Endothelial cell (in vitro differentiated cells): ENCODE data around the gene GADL1. TPM values are rescaled to one million over a fixed set of nuclear protein-coding genes. Genes with fewer than 3 reads are reported as not detected.

Source experiments
- DNase-seq: peaks from one replicate; pipeline ENCODE4 v3.0.0; 2021; ENCODE audit warnings: low spot score
- H3K27ac Mint-ChIP-seq: one replicate; pipeline ENCODE4 v1.8.0; 2021; ENCODE audit warnings: mixed read lengths, inconsistent platforms; ENCODE audit not compliant: unreplicated experiment
- H3K27me3 Mint-ChIP-seq: one replicate; pipeline ENCODE4 v1.8.0; 2021; ENCODE audit warnings: mild to moderate bottlenecking, moderate library complexity, mixed read lengths, inconsistent platforms; ENCODE audit not compliant: unreplicated experiment
- H3K36me3 Mint-ChIP-seq: one replicate; pipeline ENCODE4 v1.8.0; 2021; ENCODE audit warnings: mild to moderate bottlenecking, low read depth, mixed read lengths, inconsistent platforms; ENCODE audit not compliant: unreplicated experiment
- H3K4me1 Mint-ChIP-seq: one replicate; pipeline ENCODE4 v1.8.0; 2021; ENCODE audit warnings: mild to moderate bottlenecking, mixed read lengths, inconsistent platforms; ENCODE audit not compliant: unreplicated experiment
- H3K4me3 Mint-ChIP-seq: one replicate; pipeline ENCODE4 v1.8.0; 2021; ENCODE audit warnings: mild to moderate bottlenecking, mixed read lengths, inconsistent platforms; ENCODE audit not compliant: unreplicated experiment
- H3K9me3 Mint-ChIP-seq: one replicate; pipeline ENCODE4 v1.8.0; 2021; ENCODE audit warnings: mixed read lengths, inconsistent platforms; ENCODE audit not compliant: unreplicated experiment
- total RNA-seq: library from RNA; stranded (reverse); fragmentation: NEBNext Ultra II Directional; extraction: Animal tissue kit (Norgen Biotek cat#: 25700); gene quantifications from one replicate; pipeline ENCODE4 v1.2.1, GENCODE V29; 2021; ENCODE audit not compliant: unreplicated experiment
- TF ChIP-seq, protein P1 (sequence below): fragments of 200-600 bp; sonication (generic); IDR thresholded peaks from one replicate; pipeline ENCODE4 v1.5.0; 2021; ENCODE audit warnings: antibody characterized with exemption; ENCODE audit not compliant: unreplicated experiment

The GADL1 gene
- total RNA-seq, 1 donor from 2014 or later, result not detected

DNA sequence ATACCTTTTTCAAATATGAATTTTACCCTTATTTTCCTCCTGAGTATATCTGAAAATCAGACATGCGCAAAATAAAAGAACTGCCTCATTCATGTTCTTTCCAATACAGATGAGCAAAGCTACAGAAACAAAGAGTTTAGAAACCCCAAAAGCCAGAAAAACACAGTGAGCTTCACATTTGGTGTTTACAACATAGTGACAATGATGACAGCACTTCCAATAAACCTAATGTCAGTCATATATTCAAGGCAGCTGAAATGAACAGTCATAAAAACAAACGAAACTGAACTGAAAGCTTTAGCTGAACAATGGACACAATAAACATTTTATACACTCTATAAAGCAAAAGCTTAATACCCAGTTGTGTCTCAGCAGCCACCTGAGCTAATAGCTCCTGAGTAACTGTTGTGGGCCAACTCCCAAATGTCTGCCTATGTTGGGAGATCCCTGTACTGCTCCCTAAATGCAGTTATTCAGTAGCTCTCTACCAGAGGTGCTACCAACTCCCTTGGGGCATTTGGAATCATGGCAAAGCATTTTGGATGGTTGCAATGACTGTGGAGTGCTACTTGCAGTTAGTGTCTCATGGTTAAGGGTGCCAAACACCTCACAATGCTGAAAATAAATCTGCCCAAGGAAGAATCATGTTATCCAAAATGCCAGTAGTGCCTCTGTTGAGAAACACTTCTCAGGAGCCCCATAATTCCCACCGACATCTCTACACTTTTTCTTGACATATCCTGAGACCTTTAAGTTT, 156.5 kb downstream of the GADL1 start:
- Mint-ChIP-seq H3K27me3 (peaks cover 2% of the 10 kb centered on the region), H3K9me3 (no peaks in the 10 kb centered on the region), H3K4me1 (peaks cover 7% of the 10 kb centered on the region), H3K4me3 (no peak overlapping the region), H3K27ac (no peak overlapping the region), H3K36me3 (no peaks in the 10 kb centered on the region)
- TF ChIP-seq, protein P1, sequence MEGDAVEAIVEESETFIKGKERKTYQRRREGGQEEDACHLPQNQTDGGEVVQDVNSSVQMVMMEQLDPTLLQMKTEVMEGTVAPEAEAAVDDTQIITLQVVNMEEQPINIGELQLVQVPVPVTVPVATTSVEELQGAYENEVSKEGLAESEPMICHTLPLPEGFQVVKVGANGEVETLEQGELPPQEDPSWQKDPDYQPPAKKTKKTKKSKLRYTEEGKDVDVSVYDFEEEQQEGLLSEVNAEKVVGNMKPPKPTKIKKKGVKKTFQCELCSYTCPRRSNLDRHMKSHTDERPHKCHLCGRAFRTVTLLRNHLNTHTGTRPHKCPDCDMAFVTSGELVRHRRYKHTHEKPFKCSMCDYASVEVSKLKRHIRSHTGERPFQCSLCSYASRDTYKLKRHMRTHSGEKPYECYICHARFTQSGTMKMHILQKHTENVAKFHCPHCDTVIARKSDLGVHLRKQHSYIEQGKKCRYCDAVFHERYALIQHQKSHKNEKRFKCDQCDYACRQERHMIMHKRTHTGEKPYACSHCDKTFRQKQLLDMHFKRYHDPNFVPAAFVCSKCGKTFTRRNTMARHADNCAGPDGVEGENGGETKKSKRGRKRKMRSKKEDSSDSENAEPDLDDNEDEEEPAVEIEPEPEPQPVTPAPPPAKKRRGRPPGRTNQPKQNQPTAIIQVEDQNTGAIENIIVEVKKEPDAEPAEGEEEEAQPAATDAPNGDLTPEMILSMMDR, result no peak
- no peak for DNase-seq

DNA sequence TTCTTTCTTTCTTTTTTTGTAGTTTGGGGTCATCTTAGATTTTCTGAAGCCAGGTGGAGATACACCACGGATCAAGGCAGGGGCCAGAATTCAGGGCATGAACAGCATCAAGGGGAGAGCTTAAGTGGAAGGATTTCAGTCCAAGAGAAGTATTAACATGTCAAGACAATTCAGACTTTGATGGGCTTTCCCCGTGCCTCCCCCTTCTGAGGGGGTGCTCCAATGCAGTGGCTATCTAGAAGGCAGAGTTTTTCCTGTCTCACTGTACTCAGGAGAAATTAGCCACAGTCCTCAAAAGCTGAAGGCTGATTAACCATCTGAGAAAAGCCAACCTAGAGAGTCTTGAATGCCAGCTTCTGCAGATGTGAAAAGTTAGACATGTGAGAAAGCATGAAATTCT, 160.8 kb downstream of the GADL1 start:
- Mint-ChIP-seq H3K4me1 (no peaks in the 10 kb centered on the region), H3K36me3 (no peaks in the 10 kb centered on the region), H3K27me3 (no peaks in the 10 kb centered on the region), H3K4me3 (no peak overlapping the region), H3K9me3 (no peaks in the 10 kb centered on the region), H3K27ac (no peak overlapping the region)
- DNase-seq, result no peak
- TF ChIP-seq, protein P1, result no peak

DNA sequence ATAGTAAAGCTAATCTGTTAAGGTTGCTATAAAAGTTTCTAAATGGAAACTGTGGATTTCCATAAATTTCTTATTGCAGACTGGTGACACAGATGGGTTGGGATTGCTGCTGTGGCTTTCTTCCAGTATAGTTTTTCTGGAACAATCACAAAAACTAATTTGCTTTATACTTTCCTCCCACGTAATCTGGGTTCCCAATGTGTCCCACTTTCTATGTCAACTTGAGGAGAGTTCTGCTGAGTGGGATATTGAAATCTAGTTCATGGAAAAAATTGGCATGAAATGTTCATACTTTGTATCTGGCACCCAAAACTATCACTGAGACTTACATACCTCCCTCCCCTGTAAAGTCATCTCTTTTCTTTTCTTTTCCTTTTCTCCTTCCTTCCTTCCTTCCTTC, 161.3 kb downstream of the GADL1 start:
- Mint-ChIP-seq H3K4me1 (no peaks in the 10 kb centered on the region), H3K36me3 (no peaks in the 10 kb centered on the region), H3K4me3 (no peak overlapping the region), H3K27me3 (no peaks in the 10 kb centered on the region), H3K27ac (no peak overlapping the region), H3K9me3 (no peaks in the 10 kb centered on the region)
- DNase-seq, result no peak
- TF ChIP-seq, protein P1, result no peak

DNA sequence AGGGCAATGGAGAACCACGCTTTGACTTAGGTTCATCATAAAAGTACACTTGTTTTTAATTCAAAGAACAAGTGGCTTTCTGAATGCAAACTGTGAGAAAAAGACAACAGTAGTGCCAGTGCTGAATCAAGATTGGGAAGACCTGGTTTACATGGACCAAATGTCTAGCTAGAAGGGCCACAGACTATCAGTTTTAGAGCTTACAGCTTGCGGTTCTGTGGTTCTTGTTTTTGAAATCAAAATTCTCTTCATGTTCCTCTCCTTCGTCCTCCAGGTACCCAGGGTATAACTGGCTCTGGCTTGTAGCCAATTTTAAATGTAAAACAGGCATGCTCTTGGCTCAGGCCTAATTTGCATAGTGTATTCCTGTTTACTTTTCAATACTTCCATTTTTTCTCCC, 163.5 kb downstream of the GADL1 start:
- H3K9me3 Mint-ChIP-seq, result no peaks in the 10 kb centered on the region
- DNase-seq, result no peak
- no peaks in the 10 kb centered on the region for H3K27me3 Mint-ChIP-seq
- no peak overlapping the region for H3K27ac Mint-ChIP-seq
- no peaks in the 10 kb centered on the region for H3K4me1 Mint-ChIP-seq
- H3K4me3 Mint-ChIP-seq, result no peak overlapping the region
- TF ChIP-seq, protein P1, result no peak
- no peaks in the 10 kb centered on the region for H3K36me3 Mint-ChIP-seq

GRCh38 chr3:30729936-30730335, 164.5 kb downstream of the GADL1 start:
- TF ChIP-seq, protein P1, result no peak
- no peaks in the 10 kb centered on the region for H3K27me3 Mint-ChIP-seq
- no peaks in the 10 kb centered on the region for H3K9me3 Mint-ChIP-seq
- no peak overlapping the region for H3K4me3 Mint-ChIP-seq
- H3K4me1 Mint-ChIP-seq, result no peaks in the 10 kb centered on the region
- no peak overlapping the region for H3K27ac Mint-ChIP-seq
- H3K36me3 Mint-ChIP-seq, result no peaks in the 10 kb centered on the region
- no peak for DNase-seq
